GM12864 (cell line): Measurements from ENCODE around the gene GATC.

ENCODE experiments used
- DNase-seq: peaks from one replicate; pipeline ENCODE4 v3.0.0-alpha.2; 2011; ENCODE audit warnings: low read depth
- H3K4me3 ChIP-seq: 2 replicates; pipeline ENCODE4 v1.5.1; 2011; ENCODE audit warnings: mild to moderate bottlenecking, low read depth, low read length, control low read depth
- CTCF ChIP-seq: IDR thresholded peaks from 2 replicates; pipeline ENCODE4 v1.5.1; 2011; ENCODE audit warnings: low read depth, mild to moderate bottlenecking, moderate library complexity, low read length, control low read depth, inconsistent platforms; ENCODE audit errors: missing control alignments

GATC gene

GRCh38 chr12:120406069-120406468 lies 40.2 kb upstream of the GATC start:
- no peak for TF ChIP-seq CTCF
- H3K4me3 ChIP-seq: no peak overlapping the region
- DNase-seq: no peak

GRCh38 chr12:120406553-120406952 lies 39.7 kb upstream of the GATC start:
- TF ChIP-seq CTCF: no peak
- no peak overlapping the region for H3K4me3 ChIP-seq
- no peak for DNase-seq

GRCh38 chr12:120408771-120409170 lies 37.5 kb upstream of the GATC start:
- H3K4me3 ChIP-seq: no peak overlapping the region
- DNase-seq: no peak
- no peak for TF ChIP-seq CTCF

- TF ChIP-seq CTCF: no peak
- H3K4me3 ChIP-seq: no peak overlapping the region
- no peak for DNase-seq
Measured at GRCh38 chr12:120412421-120412820, 33.8 kb upstream of the GATC start.

- TF ChIP-seq CTCF: no peak
- DNase-seq: no peak
- no peak overlapping the region for H3K4me3 ChIP-seq
Measured at GRCh38 chr12:120413901-120414695, 32.1 kb upstream of the GATC start.

GRCh38 chr12:120416490-120417216 lies 29.6 kb upstream of the GATC start:
- TF ChIP-seq CTCF: no peak
- DNase-seq: no peak
- H3K4me3 ChIP-seq: no peak overlapping the region
